ENCODE measurements around the gene ZNF148.
"Not testable (repeated sequence)": the region's sequence is repeated elsewhere in the genome, so short reads cannot be mapped to it uniquely, and the experiment has no call there.

Gene ZNF148

GRCh38 chr3:125374996-125375941 lies at the start of gene ZNF148:
Gene ZNF148, minus strand, starts transcription at chr3:125375325. Its CDS starts 61,685 bp downstream, at chr3:125313640.
- DNase-seq, result peak; percentile 93

GRCh38 chr3:125418306-125418705 lies 43.2 kb upstream of the ZNF148 start:
- no peak for DNase-seq

DNA sequence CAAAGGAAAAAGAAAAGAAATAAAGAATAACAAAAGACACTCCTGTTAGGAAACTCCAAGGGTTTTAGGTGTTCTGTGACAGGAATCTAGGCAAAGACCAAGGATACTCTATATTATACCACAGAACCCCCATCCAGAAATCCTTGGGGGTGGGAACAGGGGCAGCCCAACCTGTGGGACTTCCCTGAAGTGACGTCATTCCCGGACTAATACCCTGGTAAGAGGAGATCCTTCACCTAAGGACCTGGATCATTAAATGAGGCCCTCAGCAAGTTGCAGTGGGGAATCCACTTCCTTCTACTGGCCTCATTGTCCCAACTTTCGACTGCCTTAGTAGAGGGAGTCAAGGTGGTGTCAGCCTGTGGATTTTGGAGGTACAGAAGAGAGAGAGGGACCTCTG lies 41.1 kb upstream of the ZNF148 start:
- no peak for DNase-seq

- no peak for DNase-seq
Measured at GRCh38 chr3:125414669-125415068, 39.5 kb upstream of the ZNF148 start.

DNA sequence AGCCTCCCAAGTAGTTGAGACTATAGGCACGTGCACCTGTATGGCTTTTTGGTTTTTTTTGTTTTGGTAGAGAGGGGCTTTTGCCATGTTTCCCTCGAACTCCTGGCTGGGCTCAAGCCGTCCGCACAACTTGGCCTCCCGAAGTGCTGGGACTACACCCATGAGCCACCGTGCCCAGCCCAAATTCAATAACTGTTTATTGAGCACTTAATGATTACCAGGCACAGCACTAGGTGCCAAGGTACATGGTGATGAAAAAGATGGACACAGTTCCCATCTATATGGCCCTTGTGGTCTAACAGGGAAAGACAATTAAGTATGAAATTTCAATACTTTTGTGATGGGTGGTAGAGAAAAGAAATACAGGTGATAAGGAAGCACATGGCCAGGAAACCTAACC lies 35.8 kb upstream of the ZNF148 start:
- no peak for DNase-seq

DNA sequence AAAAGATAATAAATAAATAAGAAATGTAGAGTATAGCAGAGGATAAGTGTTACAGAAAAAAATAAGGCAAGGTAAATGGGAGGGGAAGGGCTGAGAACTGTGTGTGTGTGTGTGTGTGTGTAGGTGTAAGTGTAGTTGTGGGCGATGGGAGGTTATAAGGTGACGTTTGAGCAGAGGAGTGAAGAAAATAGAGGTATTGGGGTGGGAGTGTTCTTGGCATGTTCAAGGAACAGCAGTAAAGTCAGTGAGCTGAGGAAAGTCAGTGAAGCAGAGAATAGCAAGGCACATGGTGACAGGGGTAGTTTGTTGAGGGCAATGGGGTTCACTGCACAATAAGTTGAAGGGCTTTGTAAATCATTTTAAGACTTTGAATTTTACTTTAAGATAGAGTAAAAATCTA lies 30.9 kb upstream of the ZNF148 start:
- DNase-seq, result no peak

GRCh38 chr3:125405515-125405914 lies 30.4 kb upstream of the ZNF148 start:
- not testable (repeated sequence) for DNase-seq

- DNase-seq, result no peak
Measured at GRCh38 chr3:125403789-125404188, 28.7 kb upstream of the ZNF148 start.

DNA sequence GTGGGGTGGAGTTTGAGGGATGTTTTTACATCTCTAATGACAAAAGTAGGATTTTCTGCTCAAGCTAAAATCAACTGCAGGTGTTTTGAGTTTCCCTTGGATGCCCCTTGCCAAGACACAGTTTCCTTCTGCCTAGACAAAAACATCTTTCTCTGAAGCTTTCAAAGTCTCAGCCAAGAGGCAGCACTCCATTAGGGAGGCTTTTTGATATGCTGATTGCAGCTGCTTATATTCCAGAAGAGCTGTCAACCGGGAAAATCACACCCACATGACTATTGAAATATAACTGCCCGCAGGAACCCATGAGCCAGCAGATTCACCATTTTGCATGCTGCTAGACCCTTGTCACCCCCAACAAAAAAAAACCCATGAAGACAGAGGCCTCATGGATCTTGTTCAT lies 27.5 kb upstream of the ZNF148 start:
- DNase-seq, result no peak

DNA sequence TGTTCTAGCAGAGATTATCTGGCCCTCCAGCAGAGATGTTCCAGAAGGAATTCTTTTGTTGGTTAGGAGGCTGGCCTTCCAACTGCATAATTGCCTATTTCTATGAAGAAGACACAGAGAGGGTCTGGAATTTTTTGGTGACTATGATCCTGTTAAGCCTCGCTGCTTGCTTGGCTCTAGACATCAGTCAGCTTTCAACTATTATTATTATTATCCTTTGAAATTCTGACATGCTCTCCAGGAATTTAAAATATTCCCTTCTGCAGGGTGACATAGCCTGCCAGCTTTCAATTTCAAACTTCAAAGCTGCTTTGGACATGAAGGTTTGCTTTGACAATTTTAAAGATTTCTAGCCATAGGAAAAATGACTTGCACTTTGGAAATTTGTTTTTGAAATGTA lies 26.3 kb upstream of the ZNF148 start:
- no peak for DNase-seq

GRCh38 chr3:125398952-125399351 lies 23.8 kb upstream of the ZNF148 start:
- no peak for DNase-seq

DNA sequence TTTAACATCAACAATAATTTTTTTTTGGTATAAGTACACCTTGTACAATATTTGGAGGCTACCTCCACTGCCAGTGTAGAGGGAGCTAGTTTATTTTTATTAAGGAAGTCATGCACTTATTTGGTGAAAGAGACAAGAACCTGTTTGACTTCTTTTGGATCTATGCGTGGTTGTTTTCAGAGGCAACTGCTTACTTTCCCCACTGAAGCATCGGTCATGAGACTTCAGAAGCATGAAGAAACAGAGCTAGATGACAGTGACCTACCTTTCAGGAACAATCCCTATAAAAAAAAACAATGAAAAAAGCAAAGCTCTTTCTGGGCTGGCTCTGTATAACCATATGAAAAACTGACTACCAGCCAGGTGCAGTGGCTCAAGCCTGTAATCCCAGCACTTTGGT lies 20.0 kb upstream of the ZNF148 start:
- no peak for DNase-seq

DNA sequence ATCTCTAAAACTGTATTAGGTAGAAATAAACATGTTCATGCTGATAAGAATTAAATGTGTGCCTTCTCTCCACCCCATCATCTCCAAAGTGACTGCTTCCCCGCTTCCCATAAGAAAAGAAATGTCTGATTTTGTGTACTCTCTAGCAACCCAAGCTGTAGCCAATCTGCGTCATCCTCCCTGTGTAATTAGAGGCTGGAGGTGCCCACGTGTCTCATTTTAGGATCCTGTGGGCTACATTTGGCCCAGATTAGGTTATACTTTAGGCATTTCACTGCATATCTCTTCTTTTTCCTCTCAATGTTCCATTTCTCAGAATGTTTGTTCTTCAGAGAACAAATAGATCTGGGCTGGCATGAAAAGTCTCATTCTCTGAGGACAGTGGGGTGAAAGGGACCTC lies 19.3 kb upstream of the ZNF148 start:
- no peak for DNase-seq

DNA sequence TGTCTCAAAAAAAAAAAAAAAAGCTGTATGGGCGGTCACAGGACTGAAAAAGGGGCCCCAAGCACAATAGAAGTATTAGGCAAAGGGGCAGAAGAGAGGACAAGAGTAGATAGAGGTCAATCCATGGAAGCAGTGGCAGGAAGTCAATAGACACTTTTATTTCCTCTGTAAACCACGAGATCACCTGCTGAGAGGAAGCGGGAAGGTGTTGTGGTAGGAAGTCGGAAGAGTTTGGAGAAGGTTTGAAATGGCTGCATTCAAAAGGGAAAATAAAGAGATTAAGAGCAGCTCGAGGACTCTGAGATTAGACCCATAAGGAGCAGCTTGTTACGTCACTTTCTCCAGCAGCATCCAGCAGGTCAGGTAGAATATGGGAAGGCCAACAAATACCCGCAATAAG lies 14.2 kb upstream of the ZNF148 start:
- DNase-seq, result no peak

DNA sequence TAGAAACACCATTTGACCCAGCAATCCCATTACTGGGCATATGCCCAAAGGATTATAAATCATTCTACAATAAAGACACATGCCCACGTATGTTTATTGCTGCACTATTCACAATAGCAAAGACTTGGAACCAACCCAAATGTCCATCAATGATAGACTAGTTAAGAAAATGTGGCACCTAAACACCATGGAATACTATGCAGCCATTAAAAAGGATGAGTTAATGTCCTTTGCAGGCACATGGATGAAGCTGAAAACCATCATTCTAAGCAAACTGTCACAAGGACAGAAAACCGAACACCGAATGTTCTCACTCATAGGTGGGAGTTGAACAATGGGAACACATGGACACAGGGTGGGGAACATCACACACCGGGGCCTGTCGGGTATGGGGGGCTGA lies 13.2 kb upstream of the ZNF148 start:
- DNase-seq, result not testable (repeated sequence)

- DNase-seq, result no peak
Measured at GRCh38 chr3:125386811-125387210, 11.7 kb upstream of the ZNF148 start.

- no peak for DNase-seq
Measured at GRCh38 chr3:125383744-125384143, 8.6 kb upstream of the ZNF148 start.

DNA sequence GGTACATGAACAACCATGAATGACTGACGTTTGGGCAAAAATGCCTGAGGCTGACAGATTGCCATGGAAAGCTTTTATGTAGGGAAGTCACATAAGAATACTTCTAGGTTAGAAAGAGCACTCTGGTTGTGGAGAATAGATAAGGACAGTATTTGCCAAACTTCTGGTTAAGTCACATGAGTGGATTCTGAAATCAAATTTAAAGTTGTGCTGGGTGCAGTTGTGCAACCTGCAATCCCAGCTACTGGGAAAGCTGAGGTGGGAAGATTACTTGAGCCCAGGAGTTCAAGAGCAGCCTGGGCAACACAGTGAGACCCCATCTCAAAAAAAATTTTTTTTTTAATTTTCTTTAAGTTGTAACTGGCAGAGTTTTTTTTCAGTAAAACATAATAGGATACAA lies 7.2 kb upstream of the ZNF148 start:
- no peak for DNase-seq

GRCh38 chr3:125381743-125382142 lies 6.6 kb upstream of the ZNF148 start:
- no peak for DNase-seq

DNA sequence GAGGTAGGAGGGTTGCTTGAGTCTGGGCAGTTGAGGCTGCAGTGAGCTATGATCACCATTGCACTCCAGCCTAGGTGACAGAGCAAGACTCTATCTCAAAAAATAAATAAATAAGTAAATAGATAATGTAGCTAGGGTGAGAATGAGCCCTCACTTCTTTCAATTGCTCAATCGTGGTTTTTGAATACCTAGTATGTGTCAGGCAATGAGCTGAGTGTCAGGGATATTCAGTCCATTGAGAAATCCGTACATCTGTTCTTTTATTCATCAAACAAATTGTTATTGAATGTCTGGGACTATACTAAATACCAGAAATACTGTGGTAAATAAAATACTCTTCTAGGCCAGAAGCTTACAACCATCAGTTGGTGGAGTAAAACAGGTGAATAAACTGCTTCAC lies 6.2 kb upstream of the ZNF148 start:
- DNase-seq, result no peak

- DNase-seq, result no peak
Measured at GRCh38 chr3:125379483-125379882, 4.4 kb upstream of the ZNF148 start.

GRCh38 chr3:125378762-125379161 lies 3.6 kb upstream of the ZNF148 start:
- DNase-seq, result no peak

DNA sequence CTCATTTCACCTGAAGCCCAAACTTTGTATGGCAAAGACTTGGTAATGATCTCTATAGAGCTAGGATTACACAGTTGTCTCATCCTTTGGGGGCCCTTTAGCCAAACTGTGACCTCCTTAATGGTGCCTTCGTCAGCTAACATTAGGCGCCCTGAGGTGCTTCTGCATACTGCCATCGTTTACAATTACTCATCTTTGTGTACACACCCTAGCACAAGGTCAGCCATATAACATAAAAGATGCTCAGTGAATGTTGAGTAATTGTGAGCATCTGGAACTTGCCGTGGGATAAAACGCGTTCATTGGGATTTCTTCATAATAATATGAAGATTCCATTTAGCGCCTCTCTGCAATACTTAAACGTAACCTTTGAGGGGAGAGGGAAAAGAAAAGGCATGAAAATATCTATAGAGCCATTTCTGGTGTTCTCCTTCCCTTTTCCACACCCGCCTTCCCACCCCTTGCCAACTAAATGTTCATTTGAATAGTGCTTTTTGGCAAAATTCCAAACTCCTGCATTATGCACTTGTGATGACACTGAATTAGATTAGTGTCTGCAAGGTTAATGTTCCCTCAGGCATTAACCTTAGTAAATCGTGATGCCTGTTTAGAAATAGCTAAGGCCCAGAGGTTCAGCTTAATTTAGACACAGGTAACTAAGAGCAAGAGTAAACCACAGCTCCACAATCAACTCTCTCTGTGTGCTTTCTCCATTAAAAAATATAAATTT lies 990 bp upstream of the ZNF148 start:
- no peak for DNase-seq

- DNase-seq, result peak; percentile 34
Measured at GRCh38 chr3:125374501-125374995, 577 bp downstream of the ZNF148 start.

All from suppressor macrophage treated with lipopolysaccharide for 4 hours (primary cell).